ENCODE measurements around the gene MMP21.

Gene MMP21

DNA sequence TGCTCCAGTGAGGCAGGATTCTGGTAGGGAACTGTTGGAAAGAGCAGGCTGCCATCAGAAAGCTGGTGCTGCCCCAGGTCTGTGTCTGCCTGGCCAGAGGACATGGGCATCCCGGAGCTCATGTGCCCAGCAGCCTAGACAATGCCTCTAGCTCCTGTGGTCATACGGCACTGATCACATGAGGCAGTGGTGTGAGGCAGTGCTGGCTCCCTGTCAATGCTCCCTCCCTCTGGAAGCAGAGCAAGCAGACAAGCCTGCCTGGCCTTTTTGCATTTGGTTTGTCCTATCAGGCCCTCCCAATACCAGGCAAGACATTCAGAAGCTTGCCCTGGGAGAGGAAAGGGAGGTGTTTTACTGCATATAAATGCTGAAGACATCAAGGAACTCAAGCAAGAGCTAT is 19.5 kb upstream of the MMP21 start:
- no peak overlapping the region for H3K27ac ChIP-seq

DNA sequence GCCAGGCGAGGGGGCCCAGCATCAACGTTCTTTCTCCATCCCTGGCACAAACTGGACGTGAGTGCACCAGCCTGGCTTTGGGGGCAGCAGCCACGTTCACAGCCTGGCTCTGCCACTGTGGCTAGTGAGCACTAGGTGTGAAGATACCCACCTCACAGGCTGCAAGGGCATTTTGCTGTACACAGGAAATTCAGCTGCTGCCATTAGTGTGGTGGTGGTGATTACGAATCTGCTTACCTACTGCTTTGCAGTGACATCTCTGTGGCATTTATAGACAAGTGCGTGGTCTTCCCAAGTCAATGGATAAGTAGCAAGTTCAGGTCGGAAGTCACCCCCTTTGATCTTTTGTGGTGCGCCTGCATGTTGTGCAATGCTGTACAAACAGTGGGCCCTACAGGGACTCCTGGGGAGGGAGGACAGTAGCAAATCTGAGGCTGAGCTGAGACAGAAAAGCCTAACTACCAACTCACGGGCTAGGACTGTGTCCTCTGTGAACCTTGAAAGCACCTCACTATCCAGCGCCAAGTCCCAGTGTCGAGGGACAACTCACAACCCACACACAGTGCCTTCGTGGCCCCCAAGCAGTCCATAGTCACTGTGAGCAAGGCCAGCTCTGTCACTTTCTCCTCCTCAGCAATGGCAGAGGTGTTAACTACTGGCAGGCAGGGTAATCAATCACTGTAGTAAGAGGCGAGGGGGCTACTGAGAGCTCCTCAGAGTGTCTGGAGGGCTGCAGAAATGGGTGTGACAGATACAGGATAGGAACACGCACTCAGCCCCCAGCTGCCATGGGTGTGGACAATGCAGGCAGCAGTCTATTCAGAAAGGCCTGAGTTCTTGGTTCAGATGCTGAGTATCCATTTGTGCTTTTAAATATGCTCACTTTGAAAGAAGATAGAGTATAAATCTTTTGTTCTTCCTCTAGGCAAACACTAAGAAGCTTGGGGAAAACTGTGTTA is 17.0 kb upstream of the MMP21 start:
- no peak for DNase-seq (ENCODE audit: low read depth, low spot score)
- H3K27ac ChIP-seq = no peak overlapping the region

More for the DNA sequence above, 19.5 kb upstream of the MMP21 start:
- DNase-seq (ENCODE audit: low read depth, low spot score) = no peak

DNA sequence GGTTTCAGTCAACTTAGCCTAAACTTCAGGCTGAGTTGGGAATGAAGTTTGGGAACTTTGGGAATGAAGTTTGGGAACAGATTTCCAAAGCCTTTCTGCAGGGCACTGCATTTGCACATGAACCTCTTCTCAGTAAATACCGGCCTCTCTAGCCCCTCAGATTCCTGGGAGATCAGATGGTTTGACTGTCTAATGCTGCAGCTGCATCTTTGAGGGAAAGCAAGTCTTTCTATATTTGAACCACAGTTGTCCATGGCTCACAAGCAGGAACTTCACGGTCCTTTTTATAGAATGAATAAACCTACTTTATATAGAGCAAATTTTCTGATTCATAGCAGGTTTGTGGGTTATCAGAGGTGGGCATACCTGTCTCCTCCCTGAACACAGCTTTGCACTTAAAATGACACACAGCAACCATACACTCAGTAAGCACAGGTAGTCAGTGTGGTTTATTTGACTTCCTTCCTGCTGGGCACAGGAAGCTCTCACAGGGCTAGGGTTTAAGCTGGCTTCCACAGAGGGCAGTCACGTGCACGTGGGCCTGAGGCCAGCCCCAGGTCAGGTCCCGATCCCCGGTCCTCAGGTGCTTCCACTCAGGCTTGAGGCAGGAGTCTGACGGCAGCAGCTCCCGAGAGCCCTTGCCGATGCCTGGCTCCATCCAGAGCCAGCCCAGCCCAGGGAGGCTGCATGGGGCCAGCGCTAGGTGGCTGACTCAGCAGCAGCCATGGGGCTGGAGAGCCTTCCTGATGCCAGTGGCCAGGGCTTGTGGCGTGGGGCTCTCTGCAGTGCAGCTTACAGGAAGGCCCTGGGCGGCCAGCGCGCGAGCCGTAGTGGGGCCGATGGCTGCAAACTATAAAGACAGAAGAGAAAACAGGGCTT is 12.8 kb upstream of the MMP21 start:
- H3K27ac ChIP-seq = no peak overlapping the region

DNA sequence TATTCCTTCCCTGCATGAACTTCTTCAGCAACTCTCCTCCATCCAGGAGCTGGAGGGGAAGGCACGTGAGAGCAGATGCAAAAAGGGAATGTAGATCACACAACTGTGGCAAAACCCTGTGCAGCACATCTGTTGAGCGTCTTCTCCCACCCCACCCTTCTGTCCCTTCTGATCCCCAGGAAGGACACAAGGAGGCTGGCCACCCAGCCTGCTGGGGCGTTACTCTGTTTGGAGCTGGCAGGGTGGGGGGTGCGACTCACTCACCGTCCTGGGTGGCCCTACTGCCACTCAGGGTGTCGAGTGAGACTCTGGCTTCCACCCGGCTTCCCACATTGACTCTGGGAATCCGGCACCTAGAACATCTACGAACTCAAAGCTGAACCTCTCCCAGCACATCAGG is 10.2 kb upstream of the MMP21 start:
- DNase-seq (ENCODE audit: low read depth, low spot score) = no peak
- no peak overlapping the region for H3K27ac ChIP-seq

More for the DNA sequence above, 12.8 kb upstream of the MMP21 start:
- no peak for DNase-seq (ENCODE audit: low read depth, low spot score)

DNA sequence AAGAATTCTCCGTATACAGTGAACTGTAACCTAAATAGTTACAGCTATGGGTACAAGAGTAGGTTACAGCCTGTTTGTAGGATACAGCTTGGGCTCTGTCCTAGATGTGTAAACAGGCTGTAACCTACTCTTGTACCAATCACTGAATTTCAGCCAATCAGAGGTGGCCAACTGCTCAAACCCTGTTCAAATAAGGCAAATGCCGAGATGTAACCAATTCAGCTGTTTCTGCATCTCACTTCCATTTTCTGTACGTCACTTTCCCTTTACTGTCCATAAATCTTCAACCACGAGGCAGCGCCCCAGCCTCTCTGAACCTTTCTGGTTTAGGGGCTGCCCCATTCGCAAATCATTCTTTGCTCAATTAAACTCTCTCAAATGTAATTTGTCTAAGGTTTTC is 8.3 kb upstream of the MMP21 start:
- DNase-seq (ENCODE audit: low read depth, low spot score) = no peak

DNA sequence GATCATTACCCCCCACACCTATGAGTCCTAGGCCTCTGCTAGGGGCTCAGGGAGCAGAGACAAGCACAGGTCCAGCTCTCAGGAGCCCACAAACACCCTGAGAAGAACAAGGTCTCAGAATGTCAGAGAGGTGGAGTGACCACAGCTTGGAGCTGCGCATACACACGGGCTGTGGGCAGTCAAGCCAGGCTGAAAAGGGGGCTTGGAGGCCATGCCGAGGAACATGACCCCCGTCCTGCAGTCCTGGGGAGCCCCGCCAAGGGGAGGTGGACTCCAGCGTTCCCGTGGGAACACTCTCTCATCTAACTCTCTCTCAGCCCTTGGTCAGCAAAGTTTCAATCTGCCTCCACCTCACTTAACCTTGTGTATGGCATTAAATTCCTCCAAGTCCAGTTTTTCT is 7.8 kb upstream of the MMP21 start:
- no peak for DNase-seq (ENCODE audit: low read depth, low spot score)
- no peak overlapping the region for H3K27ac ChIP-seq

More for the DNA sequence above, 8.3 kb upstream of the MMP21 start:
- H3K27ac ChIP-seq = no peak overlapping the region

DNA sequence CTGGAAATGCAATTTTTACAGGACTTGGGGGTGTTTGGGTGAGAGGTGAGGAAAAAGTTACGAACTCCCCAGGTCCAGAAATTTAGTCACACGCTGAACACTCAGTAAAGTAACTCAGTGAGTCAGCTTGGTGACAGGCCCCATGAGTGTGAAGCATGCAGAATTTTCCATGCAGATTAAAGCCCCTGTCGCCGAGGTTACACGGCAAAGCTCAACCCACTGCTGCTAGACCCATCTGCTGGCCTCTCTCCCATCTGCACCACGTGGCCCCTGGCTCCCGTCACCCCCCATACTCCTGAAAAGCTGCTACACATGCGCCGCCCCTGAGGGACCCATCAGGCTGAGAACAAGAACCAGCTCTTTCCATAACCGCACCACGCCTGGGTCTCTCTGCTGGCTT is 7.0 kb upstream of the MMP21 start:
- no peak for DNase-seq (ENCODE audit: low read depth, low spot score)
- no peak overlapping the region for H3K27ac ChIP-seq

DNA sequence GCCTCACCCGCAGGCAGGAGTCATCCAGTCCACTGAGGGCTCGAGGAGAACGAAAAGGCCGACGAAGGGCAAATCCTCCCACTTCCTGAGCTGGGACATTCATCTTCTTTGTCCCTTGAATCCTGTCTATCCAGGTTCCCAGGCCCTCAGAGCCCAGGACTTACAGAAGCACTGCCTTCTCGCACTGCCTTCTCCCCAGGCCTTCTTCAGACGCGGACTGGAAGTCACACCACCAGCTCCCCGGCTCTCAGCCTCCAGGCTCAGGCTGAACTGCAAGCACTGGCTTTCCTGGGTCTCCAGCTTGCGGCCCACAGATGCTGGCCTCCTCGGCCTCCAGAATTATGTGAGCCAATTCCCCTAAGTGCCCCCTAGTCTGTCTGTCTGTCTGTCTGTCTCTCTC is 6.4 kb upstream of the MMP21 start:
- no peak overlapping the region for H3K27ac ChIP-seq
- no peak for DNase-seq (ENCODE audit: low read depth, low spot score)

DNA sequence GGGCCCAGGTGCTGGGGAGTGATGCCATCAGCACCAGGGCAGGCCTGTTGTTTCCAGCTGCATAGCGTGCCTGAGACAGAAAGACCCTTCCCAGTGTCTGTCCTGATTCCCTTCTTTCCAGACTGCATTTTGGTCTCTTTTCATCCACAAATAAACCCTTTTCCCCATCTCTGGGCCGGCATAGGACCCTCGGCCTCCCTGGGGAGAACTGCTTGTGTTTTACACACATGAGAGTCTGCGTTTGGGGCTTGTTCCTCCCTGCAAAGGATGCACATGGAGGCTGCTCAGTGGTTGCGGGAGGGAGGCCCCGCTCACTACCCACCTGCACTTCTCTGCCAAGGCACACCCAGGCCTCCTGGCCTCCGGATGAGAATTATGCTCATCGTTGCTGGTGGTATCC is 5.8 kb upstream of the MMP21 start:
- no peak overlapping the region for H3K27ac ChIP-seq
- no peak for DNase-seq (ENCODE audit: low read depth, low spot score)

DNA sequence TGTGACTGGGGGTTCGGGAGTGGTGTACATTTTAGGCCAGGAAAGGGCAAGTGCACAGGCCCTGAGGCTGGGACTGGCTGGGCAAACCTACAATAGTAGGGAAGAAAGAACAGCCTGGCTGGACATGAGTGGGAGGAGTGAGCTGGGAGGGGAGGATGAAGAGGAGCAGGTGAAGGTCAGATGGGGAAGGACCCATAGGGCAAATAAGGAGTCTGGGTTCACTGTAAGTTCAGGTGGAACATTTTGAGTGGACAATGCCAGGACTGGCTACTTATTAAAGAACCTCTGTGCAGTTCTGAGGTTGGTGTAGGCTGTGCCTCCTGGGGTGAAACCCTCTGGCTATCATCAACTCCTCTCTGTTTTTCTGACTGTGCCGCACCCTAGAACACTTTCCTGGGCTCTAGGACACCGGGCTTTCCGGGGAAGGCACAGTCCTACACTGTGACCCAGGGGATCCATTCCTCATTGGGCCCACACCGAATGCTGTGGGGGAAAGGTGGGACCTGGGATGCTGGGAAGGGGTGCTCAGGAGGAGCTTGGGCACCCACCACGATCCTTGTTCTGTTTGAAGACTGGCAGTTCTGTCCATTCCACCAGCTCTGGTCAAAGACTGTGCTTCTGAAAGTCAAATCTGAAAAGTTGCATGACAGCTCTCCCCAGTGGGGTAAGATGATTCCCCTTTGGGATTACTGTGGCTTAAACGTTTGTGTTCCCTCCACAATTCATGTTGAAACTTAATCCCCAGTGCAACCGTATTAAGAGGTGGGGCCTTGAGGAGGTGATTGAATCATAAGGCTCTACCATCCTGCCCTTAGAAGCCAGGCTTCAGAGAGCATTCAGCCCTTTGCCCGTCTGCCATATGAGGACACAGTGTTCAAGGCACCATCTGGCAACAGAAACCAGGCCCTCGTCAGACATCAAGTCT is 4.0 kb upstream of the MMP21 start:
- H3K27ac ChIP-seq = no peak overlapping the region
- DNase-seq (ENCODE audit: low read depth, low spot score) = no peak

DNA sequence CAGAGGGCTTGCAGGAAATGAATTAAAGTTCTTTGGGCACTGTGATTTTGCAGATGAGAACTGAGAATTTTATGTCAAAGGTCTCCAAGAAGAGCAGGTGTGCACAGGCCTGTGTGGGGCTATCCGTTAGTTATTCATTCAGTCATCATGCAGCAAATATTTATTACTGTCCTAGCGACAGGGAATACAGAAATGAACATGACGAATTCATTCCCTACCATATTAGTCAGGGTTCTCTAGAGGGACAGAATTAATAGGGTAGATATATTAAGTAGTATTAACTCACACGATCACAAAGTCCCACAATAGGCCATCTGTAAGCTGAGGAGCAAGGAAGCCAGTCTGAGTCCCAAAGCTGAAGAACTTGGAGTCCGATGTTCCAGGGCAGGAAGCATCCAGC is 2.9 kb upstream of the MMP21 start:
- H3K27ac ChIP-seq = no peak overlapping the region
- DNase-seq (ENCODE audit: low read depth, low spot score) = no peak

DNA sequence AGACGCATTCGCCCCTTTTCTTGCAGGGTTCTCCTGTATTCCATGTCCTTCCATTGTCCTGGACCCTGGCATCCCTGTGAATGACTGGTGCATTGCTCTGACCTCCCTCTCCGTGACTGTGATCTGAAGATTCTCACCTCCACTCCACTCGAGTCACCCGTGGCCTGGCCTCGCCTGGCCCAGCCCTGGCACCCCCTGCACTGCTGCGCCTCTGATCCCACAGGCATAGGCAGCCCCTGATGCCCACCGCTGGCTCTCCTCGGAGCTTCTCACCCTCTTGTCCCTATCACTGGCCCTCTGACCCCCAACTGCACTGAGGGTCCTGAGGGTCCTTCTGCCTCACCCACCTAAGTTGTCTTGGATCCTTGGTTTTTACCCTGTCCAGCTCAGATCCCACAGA is 2.2 kb upstream of the MMP21 start:
- DNase-seq (ENCODE audit: low read depth, low spot score) = no peak
- no peak overlapping the region for H3K27ac ChIP-seq

DNA sequence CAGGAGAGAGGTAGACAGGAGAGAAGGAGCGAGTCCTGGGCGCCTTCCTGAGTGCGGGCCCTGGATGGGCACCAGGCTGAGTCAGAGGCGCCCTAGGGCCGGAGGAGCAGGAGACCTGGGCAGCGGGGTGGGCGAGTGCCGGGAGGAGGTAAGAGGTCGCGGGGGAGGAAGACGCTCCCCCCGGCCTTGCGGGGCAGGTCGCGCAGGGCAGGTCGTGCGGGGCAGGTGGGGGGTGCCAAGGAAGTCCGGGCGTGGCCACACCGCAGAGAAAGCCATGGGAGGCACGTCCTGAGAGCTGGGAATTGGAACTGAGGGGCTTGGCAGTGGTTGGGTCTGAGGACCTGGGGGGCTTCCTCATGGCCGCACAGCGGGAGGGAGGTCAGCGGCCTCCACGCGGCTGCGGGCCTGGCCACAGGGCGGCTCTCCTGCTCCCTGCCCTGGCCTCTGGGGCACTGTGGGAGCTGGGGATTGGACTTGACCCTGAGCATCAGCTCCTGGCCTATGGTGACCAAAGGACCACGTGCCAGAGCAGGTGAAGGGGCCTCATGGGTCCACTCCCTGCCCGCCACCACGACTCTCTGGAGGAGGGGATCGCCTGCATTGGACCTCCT is 935 bp downstream of the MMP21 start:
- DNase-seq (ENCODE audit: low read depth, low spot score) = no peak
- H3K27ac ChIP-seq = no peak overlapping the region

DNA sequence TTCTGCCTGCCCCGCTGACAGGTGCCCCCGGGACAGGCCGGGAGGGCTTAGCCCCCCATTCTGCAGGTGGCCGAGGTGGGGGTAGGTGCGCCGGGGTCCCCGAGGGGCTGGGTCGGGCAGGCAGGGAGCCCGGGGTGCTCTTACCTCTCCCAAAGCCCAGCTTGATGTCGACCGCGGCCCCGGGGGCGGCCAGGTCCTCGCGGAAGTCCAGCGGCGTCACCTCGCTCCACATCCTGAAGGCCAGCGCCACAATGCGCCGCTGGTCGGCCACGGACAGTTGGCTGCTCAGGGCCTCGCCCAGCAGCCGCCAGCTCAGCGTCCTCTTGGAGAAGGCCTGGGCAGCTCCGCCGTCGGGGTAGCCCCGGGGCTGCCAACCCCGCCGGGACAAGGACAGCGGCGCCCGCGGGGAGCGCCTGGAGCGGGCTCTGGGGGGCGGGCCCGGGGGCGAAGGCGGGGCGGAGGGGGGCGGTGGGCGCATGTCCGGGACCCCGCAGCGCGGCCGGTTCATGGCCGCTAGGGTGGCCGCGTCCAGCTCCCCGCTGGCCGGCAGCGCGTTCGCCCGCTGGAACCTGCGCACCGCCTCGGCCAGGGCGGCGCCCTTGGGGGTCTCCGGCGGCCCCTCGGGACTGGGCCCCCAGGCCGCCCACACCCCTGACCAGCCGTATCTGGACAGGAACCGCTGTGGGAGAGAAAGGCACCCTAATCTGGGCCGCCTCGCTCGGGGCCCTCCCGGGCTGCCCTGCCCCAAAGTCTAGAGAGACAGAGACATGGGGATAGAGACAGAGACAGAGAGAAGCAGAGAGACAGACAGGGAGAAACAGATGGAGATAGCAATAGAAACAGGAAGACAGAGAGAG is 1.7 kb downstream of the MMP21 start:
- no peak for DNase-seq (ENCODE audit: low read depth, low spot score)
- H3K27ac ChIP-seq = no peak overlapping the region

DNA sequence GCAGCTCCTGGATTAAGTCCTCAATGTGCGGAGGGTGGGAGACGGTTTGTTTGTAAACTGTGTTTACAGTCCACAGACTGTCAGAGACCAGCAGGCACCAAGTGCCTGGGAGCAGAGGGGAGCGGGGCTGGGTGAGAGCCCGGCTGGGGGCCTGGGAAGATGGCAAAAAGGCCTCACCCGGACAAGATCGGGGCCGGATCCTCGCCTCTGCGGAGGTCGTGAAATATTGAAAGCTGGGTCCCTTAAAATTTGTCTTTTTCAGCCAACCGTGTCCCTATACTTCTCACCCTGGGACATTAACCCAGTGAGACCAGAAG is 2.8 kb downstream of the MMP21 start:
- no peak for DNase-seq (ENCODE audit: low read depth, low spot score)
- no peak overlapping the region for H3K27ac ChIP-seq

DNA sequence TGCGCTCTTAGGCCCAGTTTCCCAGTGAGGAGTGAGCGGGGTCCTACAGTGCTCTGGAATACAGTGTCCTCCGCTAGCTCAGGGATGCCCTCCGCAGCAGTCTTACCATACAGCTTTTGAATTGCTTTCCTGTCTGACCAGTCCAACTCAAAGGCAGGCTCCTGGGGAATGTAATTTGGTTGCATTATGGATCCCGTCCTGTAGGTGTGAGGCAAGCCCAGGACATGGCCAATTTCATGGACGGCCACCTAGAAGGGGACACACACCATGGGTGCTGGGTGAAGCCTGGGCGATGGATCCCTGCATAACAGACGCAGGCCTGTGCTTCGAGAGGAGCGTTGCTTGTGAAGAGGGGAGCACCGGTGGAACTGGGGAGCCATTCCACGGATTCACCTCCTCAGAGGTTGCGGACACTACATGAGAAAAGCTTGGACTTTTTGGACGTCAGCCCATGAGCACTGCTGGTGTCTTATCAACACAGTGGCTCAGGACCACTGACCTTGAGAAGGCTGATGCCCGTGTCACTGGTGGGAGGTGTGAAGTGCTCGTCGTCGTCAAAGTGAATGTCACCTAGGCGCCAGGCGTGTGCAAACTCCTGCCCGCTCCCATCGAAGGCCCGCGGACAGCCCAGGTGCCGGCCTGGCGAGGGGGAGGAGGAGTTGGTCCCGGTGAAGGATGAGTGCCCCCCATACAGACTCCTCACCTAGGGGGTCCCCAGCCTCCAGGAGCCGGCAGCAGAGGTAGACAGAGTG is 3.3 kb downstream of the MMP21 start:
- DNase-seq (ENCODE audit: low read depth, low spot score) = no peak
- H3K27ac ChIP-seq = no peak overlapping the region

DNA sequence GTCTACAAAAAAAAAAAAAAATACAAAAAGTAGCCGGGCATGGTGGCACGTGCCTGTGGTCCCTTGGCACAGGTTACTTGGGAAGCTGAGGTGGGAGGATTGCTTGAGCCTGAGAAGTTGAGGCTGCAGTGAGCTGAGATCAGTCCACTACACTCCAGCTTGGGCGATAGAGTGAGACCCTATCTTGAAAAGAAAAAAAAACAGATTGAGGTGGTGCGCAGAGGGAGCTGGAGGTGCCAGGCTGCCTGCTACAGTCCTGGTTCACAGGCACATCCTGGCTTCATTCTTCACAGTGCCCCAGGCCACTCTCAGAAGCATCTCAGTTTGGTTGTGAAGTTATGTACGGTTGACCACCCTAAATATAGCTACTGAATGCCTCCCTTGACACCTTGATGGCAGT is 4.8 kb downstream of the MMP21 start:
- H3K27ac ChIP-seq = no peak overlapping the region
- DNase-seq (ENCODE audit: low read depth, low spot score) = no peak

DNA sequence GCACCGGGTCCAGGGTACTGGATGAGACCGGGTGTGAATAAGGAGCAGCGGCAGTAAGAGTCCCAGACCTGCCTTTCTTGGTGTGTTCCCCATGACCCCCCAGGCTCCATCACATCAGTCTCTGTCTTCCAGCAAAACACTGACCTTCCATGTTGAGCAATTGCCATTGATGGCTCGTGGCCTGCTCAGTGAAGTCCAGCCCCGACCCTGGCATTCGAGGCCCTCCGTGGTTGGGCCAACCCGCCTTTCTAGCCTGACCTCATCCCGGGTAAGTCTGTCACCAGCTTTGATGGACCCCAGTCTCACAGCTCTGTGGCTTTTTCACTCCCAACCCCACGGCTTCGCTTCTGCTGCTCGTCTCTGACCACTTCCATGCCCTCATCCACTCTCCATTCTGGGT is 6.4 kb downstream of the MMP21 start:
- no peak for DNase-seq (ENCODE audit: low read depth, low spot score)
- no peak overlapping the region for H3K27ac ChIP-seq
